Kidney capillary endothelial cell (primary cell): Measurements from ENCODE around the gene CNTN5.
A peak's percentile ranks its signal among the peaks of the same experiment; 100 is the strongest.
"Not testable (repeated sequence)": the region's sequence is repeated elsewhere in the genome, so short reads cannot be mapped to it uniquely, and the experiment has no call there.

Experiments used
- DNase-seq: peaks from one replicate; pipeline ENCODE4 v3.0.0-alpha.2; 2018; ENCODE audit warnings: low spot score

Gene CNTN5

GRCh38 chr11:99275521-99275920, 254.8 kb downstream of the CNTN5 start:
- no peak for DNase-seq

DNA sequence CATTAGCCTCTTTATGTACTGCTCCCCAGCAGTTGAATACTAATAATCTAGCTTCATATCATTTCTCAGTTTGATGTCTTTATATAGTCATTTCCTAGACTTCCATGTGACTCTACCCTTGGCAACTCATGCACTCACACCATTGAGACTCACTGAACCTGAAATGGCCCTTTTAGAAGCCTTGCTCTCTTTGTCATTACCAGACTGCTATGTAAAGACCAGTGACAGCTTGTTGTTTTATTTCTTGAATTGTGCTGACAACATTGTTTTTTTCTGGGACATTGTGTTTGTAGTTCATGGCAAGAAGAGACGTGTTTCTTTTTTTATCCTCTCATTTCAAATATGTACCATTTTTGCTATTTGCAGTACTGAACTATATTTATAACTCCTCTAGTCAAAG, 256.5 kb downstream of the CNTN5 start:
- peak; percentile 29 for DNase-seq

- DNase-seq = no peak
These were observed 258.5 kb downstream of the CNTN5 start for GRCh38 chr11:99279266-99279665.

GRCh38 chr11:99281331-99281730, 260.6 kb downstream of the CNTN5 start:
- no peak for DNase-seq

DNA sequence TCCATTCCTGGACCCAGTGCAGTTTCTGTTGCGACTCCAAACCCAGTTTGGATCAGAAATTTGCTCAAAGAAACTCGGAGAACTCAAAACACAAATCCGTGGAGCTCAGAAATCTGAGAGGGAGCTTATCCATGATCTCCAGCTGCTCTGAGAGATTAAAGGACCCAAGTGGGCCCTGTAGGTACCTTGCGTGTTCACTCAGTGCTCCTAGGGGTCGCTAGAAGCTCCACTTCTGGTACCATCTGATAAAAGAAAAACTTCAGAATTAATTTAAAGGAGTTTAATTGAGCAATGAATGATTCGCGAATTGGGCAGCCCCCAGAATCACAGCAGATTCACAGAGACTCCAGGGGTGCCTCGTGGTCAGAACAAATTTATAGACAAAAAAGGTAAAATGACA, 277.2 kb downstream of the CNTN5 start:
- DNase-seq = not testable (repeated sequence)

- no peak for DNase-seq
These were observed 286.9 kb downstream of the CNTN5 start for GRCh38 chr11:99307510-99308088.

DNA sequence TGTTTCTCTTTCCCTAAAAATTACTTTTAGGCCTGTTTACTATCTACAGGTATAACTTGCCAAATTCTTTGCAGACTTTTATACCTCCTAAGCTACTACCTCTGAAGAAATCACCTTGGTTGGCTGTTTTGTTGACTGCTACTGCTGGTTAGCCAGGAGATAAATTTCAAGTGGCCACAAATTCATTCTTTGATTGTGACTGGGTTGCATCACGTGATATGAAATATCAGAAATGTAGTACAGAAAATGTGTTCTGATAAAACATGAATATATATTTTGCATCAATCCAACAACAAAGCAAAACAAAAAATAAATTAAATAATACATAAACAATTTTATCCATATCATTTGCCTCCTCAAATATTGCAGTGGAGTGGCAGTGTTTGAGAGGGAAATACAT, 291.1 kb downstream of the CNTN5 start:
- no peak for DNase-seq

GRCh38 chr11:99316776-99317520, 296.2 kb downstream of the CNTN5 start:
- DNase-seq = no peak

GRCh38 chr11:99320769-99321290, 300.1 kb downstream of the CNTN5 start:
- no peak for DNase-seq

GRCh38 chr11:99325847-99326246, 305.1 kb downstream of the CNTN5 start:
- DNase-seq = no peak

GRCh38 chr11:99327066-99327465, 306.3 kb downstream of the CNTN5 start:
- DNase-seq = no peak

- DNase-seq = no peak
These were observed 306.8 kb downstream of the CNTN5 start for GRCh38 chr11:99327527-99327926.

DNA sequence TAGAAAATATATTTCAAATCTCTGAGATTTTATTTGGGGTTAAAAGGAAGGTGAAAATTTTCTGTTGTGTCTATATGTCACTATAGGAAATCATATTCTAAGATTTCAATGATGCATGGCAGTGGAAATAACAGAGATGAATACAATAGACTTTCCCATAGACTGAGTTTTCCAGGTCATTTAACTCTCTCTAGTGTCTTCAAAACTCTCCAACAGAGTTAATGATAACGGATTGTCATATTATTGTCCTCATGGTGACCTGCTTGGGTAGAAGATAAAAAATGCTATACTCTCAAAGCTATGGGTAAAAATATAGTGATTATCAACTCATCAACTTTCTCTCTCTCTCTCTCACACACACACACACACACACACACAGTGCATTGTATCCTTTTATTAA, 312.9 kb downstream of the CNTN5 start:
- no peak for DNase-seq

DNA sequence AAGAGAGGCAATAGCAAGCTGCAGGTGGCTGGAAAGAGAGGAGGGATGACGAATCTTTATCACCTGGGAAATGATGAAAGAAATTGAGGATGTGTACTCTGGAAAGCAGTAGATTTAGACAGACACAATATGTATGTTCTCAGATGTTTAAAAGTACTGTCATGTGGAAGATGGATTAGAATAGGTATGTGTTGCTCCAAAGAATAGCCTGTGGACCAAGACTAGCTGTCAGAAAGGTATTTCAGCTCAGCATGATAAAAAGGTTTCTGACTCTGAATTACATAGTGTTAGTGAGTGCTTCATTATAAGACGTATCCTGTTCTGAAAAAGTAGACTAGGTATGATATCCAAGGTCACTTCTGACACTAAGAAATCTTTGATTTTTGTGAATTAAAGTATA, 322.4 kb downstream of the CNTN5 start:
- no peak for DNase-seq

DNA sequence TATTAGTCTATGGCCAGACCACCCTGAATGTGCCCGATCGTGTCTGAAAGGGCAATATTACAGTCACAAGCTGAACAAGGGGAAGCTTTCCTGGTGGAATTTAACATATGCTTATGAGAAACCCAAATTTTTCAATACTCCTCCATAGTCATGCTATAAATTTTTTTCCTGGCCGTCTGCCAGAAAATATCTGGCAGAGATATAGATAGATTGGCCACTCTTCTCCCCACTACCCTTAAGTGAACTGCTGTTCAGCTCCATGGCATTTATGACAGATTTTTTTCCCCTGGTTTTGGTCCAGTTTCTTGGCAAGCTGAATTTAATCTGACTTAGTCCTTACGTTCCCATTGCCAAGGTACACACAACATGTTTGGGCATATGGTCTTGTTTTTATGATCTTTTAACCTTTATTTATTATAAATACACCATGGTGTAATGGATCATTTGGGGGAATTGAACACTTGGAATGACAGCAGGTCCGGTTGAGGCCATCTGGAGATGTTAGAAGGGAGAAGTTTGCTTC, 328.5 kb downstream of the CNTN5 start:
- DNase-seq = no peak

DNA sequence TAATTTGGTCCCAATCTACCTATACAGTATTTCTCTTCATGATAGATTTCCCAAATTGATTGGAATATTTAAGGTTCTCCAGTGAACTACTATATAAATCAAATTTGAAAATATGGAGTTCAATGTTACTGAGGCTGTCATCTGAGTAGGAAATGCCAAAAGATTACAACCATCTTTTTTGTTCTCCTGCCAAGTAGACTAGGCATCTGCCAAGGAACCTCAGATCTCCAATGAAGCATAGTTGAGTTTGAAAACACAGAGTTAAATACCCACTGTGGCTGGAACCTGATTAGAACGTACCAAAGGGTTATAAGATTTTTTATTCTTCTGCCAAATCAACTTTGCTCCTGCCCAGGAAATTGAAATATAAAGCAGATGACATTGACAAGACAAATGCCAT, 330.9 kb downstream of the CNTN5 start:
- DNase-seq = no peak

DNA sequence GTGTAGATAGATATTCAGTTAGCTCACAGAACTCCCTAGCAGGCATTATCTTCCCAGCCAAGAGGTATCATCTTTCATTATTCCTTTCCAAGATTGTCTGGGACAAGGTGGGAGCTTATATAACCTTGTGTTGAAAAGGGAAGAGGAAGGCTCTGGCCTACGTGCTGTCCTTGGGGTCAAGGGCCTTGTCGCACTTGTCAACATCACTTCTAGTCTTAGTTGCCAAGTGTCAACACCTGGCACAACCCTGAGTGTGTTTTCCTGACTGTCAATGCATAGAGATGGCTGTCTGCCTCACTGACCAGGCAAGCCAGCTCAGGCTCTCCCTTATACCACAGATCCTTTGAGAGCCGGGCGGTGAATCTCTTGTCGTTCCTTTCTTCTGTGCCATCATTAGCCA, 331.9 kb downstream of the CNTN5 start:
- DNase-seq = no peak

DNA sequence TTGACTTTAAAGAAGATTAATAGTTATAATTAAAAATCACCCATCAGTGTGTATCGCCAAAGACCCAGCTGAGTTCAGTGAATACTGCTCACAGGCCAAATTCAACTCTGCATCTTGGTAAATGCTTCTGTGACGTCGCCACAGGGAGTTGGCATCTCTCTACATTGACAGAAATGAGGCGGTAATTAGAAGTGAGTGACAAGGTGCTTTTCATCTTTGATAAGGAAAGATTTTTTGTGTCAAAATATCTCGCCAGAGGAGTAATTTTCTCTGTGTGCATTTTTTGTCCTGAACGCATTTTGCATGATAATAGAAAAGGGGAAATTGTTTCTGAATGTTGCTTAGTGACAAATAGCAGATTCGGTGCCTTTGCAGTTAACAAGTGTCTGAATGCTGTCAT, 345.8 kb downstream of the CNTN5 start:
- no peak for DNase-seq

GRCh38 chr11:99368583-99368982, 347.8 kb downstream of the CNTN5 start:
- DNase-seq = no peak

GRCh38 chr11:99370549-99371216, 349.9 kb downstream of the CNTN5 start:
- DNase-seq = no peak

DNA sequence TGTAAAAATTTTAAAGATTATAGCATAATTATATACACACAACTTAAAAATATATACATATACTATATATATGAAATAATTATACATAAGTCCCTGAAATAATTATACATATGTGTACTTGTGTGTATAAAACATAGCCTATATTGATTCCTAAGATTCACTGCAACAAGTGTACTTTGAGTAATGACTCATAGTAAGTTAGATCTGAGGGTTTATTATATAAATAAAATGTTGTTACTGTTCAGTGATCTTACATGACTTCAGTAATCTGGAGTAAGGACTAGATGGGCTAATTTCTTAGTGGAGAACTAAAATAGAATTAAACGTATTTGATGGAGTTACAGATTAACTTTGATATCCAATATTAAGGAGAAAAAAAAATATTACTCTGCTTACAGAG, 350.5 kb downstream of the CNTN5 start:
- no peak for DNase-seq

DNA sequence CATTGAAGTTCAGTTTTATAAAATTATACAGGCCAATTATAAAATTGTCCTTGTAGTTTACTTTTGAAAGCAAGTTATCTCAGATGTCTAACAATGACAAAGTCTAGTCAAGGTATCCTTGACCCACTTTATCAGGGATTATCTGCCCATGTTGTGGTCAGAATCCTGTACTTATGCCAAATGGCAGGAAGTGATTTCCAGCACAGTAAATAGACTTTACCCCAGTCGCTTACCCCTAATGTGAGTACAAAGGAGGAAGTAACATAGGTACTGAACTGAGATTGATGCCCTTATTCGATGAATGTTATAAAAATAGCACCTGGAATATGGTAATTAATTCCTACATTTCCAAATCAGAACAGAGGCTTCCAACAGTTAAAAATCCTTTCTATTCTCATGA, 355.7 kb downstream of the CNTN5 start:
- DNase-seq = no peak

DNA sequence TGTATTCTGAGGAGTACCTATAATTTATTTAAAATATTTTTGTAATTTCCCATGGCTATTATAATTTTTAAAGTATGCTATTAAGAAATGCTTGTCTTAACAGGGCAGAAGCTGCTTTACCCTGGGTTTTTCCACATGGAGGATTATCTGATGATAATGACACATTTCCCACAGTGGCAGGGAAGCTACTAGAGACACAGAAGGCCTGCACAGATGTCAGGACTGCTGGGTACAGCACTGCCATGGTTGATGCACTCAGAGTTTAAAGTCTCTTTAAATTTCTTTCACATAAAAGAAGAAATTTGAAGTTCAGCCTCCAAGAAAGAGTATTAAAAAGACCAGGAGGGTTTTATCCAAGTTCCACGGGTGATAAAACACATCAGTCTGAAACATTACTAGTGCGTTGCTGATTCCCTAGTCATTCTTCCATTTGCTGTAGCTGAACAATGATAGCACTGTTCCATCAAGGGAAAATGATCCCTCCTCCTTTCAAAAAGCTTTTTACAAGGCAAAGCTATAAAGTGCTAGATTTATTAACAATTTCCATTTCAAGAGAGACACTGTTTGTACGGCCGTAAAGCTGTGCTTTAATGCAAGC, 363.0 kb downstream of the CNTN5 start:
- DNase-seq = no peak
